HEK293T (cell line): ENCODE measurements around the gene UBE4A.
"Not testable (repeated sequence)": the region's sequence is repeated elsewhere in the genome, so short reads cannot be mapped to it uniquely, and the experiment has no call there.

Source experiments
- CTCF ChIA-PET: fragments of 350-600 bp; formaldehyde crosslinking; extraction: SDS; loops from one replicate; lab custom pipeline; 2021; ENCODE audit warnings: antibody characterized with exemption, inconsistent platforms; lab: Yijun Ruan, JAX
- POLR2A ChIA-PET: fragments of 350-600 bp; formaldehyde crosslinking; extraction: SDS; loops from one replicate; lab custom pipeline; 2020; ENCODE audit warnings: antibody characterized with exemption, inconsistent platforms; lab: Yijun Ruan, JAX
- DNase-seq: peaks from one replicate; pipeline ENCODE4 v3.0.0; 2012; ENCODE audit warnings: mixed read lengths; ENCODE audit errors: extremely low spot score
- ARNT ChIP-seq: fragments of 450-650 bp; IDR thresholded peaks from 2 replicates; pipeline ENCODE4 v1.6.1; 2017; ENCODE audit warnings: mild to moderate bottlenecking
- BHLHE40 ChIP-seq: fragments of 450-650 bp; IDR thresholded peaks from 2 replicates; pipeline ENCODE4 v1.6.1; 2016; ENCODE audit warnings: mild to moderate bottlenecking, moderate library complexity, borderline replicate concordance
- CTBP1 ChIP-seq: fragments of 450-650 bp; IDR thresholded peaks from 2 replicates; pipeline ENCODE4 v1.6.1; 2016; ENCODE audit warnings: borderline replicate concordance
- ELF4 ChIP-seq: fragments of 450-650 bp; IDR thresholded peaks from 2 replicates; pipeline ENCODE4 v1.6.1; 2017; ENCODE audit warnings: antibody characterized with exemption
- FOXA1 ChIP-seq: fragments of 450-650 bp; IDR thresholded peaks from 2 replicates; pipeline ENCODE4 v1.6.1; 2016; ENCODE audit warnings: mild to moderate bottlenecking
- FOXK2 ChIP-seq: fragments of 450-650 bp; IDR thresholded peaks from 2 replicates; pipeline ENCODE4 v1.6.1; 2016; ENCODE audit warnings: mild to moderate bottlenecking
- FOXM1 ChIP-seq: fragments of 450-650 bp; IDR thresholded peaks from 2 replicates; pipeline ENCODE4 v1.6.1; 2017; ENCODE audit warnings: mild to moderate bottlenecking, borderline replicate concordance
- HDGF ChIP-seq: fragments of 450-650 bp; IDR thresholded peaks from 2 replicates; pipeline ENCODE4 v1.6.1; 2017; ENCODE audit warnings: antibody characterized with exemption, borderline replicate concordance
- L3MBTL2 ChIP-seq: fragments of 450-650 bp; conservative IDR thresholded peaks from 2 replicates; pipeline ENCODE4 v1.6.1; 2016; ENCODE audit warnings: mild to moderate bottlenecking
- LEF1 ChIP-seq: fragments of 450-650 bp; IDR thresholded peaks from 2 replicates; pipeline ENCODE4 v1.6.1; 2017; ENCODE audit warnings: mild to moderate bottlenecking, borderline replicate concordance
- NFRKB ChIP-seq: fragments of 450-650 bp; IDR thresholded peaks from 2 replicates; pipeline ENCODE4 v1.6.1; 2016; ENCODE audit warnings: mild to moderate bottlenecking, moderate library complexity
- SP1 ChIP-seq: fragments of 450-650 bp; IDR thresholded peaks from 2 replicates; pipeline ENCODE4 v1.6.1; 2017
- SUZ12 ChIP-seq: fragments of 450-650 bp; IDR thresholded peaks from 2 replicates; pipeline ENCODE4 v1.6.1; 2016; ENCODE audit warnings: mild to moderate bottlenecking
- TARDBP ChIP-seq: fragments of 450-650 bp; IDR thresholded peaks from 2 replicates; pipeline ENCODE4 v1.6.1; 2016
- ZNF384 ChIP-seq: fragments of 450-650 bp; IDR thresholded peaks from 2 replicates; pipeline ENCODE4 v1.6.1; 2016
- TF ChIP-seq, protein P1 (sequence below): fragments of 450-650 bp; IDR thresholded peaks from 2 replicates; pipeline ENCODE4 v1.6.1; 2016

Gene UBE4A

DNA sequence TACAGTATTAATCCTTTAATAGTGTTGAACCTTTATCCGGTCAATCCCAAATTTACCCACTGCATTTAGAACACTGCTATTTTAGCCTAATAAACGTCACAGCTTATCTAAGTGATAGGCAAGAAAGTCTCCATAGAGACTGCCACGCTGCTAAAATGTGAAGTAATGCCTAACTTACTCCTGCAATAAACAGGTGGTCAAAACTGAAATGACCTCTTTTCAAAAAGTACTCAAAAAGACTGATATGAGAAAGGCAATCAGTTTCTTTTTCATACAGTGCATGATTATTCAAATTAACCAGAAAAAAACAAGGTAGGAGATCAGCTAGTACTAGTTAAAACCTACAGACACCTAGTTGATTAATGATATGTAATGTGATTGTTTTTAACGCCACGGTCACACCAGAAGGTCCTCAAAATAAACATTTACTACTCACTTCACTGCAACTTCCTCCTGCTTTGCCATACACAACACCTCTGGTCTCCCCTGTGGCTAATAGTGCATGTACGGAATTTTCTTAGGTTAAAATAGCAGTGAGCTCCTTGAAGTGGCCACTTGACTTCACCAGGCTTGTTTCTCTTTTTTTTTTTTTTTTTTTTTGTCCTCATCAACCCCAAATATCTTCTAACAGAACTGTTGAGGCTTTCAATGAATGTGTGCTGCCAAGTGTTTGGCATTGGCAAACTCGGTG lies 50.8 kb downstream of the UBE4A start:
- DNase-seq: no peak
- POLR2A ChIA-PET: interaction anchor here (1.2 kb wide), 1 partner anchor 25 kb away, joined by 4 read pairs; no protein-coding TSS in a partner anchor
- no peak for TF ChIP-seq SUZ12
- TF ChIP-seq FOXM1: no peak
- no peak for TF ChIP-seq ZNF384
- no peak for TF ChIP-seq ARNT
- no peak for TF ChIP-seq TARDBP
- no peak for TF ChIP-seq NFRKB
- no peak for TF ChIP-seq LEF1
- no peak for TF ChIP-seq HDGF
- no peak for TF ChIP-seq FOXK2
- TF ChIP-seq SP1: no peak
- TF ChIP-seq BHLHE40: no peak
- TF ChIP-seq L3MBTL2: no peak
- TF ChIP-seq, protein P1, sequence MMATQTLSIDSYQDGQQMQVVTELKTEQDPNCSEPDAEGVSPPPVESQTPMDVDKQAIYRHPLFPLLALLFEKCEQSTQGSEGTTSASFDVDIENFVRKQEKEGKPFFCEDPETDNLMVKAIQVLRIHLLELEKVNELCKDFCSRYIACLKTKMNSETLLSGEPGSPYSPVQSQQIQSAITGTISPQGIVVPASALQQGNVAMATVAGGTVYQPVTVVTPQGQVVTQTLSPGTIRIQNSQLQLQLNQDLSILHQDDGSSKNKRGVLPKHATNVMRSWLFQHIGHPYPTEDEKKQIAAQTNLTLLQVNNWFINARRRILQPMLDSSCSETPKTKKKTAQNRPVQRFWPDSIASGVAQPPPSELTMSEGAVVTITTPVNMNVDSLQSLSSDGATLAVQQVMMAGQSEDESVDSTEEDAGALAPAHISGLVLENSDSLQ: no peak
- no peak for TF ChIP-seq ELF4
- no peak for TF ChIP-seq CTBP1
- no peak for TF ChIP-seq FOXA1
- CTCF ChIA-PET: no interaction called here

DNA sequence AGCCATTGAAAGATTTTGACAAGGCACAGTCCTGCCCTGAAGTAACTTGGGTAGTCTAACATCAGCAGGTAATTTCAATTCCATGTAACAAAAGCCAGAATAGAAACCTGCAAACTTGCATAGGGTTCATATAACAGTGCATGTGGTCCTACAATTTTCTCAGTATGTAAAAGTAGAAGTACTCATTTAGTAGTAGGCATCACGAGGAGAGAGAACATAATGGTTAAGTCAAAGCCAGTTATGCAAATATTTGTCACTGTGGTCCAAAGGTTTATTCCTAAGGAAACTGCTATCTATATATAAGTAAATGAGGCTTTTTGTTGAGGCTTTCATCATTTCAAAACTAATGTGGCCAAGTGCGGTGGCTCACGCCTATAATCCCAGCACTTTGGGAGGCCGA lies 52.1 kb downstream of the UBE4A start:
- TF ChIP-seq FOXK2: no peak
- no peak for TF ChIP-seq LEF1
- no peak for TF ChIP-seq NFRKB
- no peak for TF ChIP-seq HDGF
- TF ChIP-seq SUZ12: no peak
- no peak for TF ChIP-seq FOXA1
- TF ChIP-seq, protein P1: no peak
- TF ChIP-seq FOXM1: no peak
- ChIA-PET CTCF (no interaction called here), POLR2A (no interaction called here)
- no peak for DNase-seq

DNA sequence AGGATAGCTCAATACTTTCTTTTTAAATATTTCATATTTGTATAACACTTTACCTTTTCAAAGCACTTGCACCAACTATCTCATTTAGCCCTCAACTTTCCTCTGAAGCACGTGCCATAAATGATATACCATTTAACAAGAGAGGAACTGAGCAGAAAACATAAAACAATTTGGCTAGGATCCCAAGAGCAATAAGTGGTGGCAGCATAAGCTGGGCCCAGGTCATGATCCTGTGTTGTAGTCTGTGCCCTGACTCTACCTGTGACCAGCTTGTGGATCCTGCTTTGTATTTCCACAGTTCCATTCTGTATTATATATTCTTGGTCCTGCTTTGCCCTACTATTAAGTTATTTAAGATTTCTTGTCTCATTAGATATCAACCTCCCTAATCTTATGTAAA lies 53.5 kb downstream of the UBE4A start:
- TF ChIP-seq SUZ12 (no peak), ARNT (no peak), ZNF384 (no peak), FOXM1 (no peak), CTBP1 (no peak), LEF1 (no peak), SP1 (no peak), FOXK2 (no peak), TARDBP (no peak), FOXA1 (no peak), NFRKB (no peak), L3MBTL2 (no peak), ELF4 (no peak), HDGF (no peak), BHLHE40 (no peak)
- TF ChIP-seq, protein P1: no peak
- DNase-seq: no peak
- ChIA-PET CTCF (no interaction called here), POLR2A (interaction anchor here (0.8 to 1.2 kb wide), 2 partner anchors 11 to 23 kb away, joined by 6 read pairs; partner anchors contain the start of gene ATP5MG)

DNA sequence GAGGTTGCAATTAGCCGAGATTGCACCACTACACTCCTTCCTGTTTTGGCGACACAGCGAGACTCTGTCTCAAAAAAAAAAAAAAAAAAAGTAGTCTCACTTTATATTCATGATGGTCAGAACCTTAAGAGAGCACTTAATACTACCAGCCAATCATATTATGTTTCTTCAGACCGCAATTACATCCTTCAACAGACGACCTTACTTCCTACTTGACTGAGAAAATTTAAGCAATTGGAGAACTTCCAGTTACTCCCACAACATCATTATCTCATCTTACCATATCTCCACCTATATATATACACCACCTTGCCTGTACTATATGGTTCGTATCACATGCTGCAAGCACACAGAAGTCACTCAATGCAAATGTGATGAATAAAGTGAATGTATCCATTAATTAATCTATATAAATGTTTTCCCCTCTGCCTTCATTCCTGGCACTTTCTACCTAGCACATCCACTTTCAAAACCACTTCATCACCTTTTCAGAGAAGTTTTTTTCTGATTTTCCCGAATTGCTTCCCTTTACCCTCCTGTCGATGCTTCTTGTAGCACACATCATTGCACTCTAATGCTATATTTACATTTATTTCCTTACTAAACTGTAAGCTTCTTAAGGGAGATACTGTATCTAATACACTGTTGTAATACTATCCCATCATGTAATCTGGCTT lies 55.8 kb downstream of the UBE4A start:
- ChIA-PET CTCF (interaction anchor here (0.6 to 0.7 kb wide), 3 partner anchors 15 to 278 kb away, joined by 3 to 5 read pairs (median 3); no protein-coding TSS in a partner anchor), POLR2A (no interaction called here)
- TF ChIP-seq LEF1 (no peak), FOXK2 (no peak), ELF4 (no peak), NFRKB (no peak), SUZ12 (no peak), ZNF384 (no peak), TARDBP (no peak), FOXA1 (no peak), BHLHE40 (no peak), FOXM1 (no peak), ARNT (no peak), HDGF (no peak), SP1 (no peak), L3MBTL2 (no peak), CTBP1 (no peak)
- TF ChIP-seq, protein P1: no peak
- no peak for DNase-seq

DNA sequence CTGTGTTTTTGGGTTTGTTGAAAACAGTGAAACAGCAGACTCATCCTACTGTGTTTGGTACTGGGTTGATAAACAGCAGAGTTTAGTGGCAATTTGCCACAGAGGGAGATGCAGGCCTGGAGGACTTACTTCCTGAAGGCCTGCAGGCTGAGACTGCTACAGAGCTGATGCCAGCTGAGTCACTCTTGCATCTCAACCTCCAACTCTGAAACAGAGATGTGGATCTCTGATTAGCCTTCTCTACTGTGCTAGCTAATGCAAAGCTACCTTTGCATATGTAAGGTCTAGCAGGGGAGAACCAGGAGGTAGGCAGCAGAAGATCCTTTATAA lies 56.3 kb downstream of the UBE4A start:
- TF ChIP-seq HDGF (no peak), ELF4 (no peak), NFRKB (no peak)
- ChIA-PET CTCF (interaction anchor here (0.6 kb wide), 1 partner anchor 20 kb away, joined by 5 read pairs; no protein-coding TSS in a partner anchor), POLR2A (no interaction called here)
- peak; percentile 8 for DNase-seq

DNA sequence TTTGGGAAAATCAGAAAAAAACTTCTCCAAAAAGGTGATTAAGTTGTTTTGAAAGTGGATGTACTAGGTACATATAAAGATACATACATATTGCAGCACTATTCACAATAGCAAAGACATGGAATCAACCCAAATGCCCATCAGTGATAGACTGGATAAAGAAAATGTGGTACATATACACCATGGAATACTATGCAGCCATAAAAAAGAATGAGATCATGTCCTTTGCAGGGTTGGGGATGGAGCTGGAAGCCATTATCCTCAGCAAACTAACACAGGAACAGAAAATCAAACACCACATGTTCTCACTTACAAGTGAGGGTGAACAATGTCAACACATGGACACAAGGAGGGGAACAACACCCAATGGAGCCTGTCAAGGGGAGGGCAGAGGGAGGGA lies 57.5 kb downstream of the UBE4A start:
- DNase-seq, CTCF ChIA-PET, POLR2A ChIA-PET: not testable (repeated sequence)
